NCI-H446 (cell line): ENCODE measurements around the gene HTR1E.
"Not testable (repeated sequence)": the region's sequence is repeated elsewhere in the genome, so short reads cannot be mapped to it uniquely, and the experiment has no call there.

Experiments
- DNase-seq, 2 experiments: peaks; one replicate each; lab custom pipeline; 2025; lab: John Stamatoyannopoulos, UW

The HTR1E gene

DNA sequence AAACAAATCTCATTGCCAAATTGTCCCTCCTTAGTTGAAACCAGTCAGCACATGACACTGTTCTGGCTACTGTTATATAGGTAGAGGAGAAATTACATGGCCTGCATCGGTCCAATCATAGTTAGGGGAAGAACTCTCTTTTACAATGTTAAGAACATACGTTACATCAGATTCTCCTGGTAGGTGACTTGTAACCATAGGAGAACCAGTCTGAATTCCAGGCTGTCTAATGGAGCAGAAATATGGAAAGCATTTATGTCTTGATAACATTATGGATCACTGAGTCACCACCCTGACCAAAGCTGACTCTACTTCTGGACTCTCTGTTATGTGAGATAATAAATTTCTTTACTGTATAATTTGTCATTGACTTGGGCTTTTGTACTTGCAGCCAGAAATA is 40.9 kb downstream of the HTR1E start:
- no peak for DNase-seq

DNA sequence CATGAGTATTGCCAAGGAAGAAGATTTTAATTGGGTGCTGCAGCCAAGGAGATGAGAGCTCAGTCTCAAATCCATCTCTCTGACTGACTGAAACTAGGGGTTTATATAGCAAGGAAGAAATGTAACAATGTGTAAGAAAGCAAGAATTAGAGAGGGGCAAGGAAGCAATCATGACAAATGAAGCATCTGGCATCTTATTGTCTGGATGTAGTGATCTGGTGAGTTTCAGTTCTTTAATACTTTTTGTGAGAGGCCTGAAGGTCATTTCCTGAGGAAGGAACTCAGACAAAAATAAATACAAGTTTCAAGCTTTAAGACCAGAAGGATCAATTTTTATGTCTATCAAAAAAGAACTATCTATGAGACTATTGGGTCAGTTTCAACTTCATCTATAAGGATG is 64.2 kb downstream of the HTR1E start:
- no peak for DNase-seq

DNA sequence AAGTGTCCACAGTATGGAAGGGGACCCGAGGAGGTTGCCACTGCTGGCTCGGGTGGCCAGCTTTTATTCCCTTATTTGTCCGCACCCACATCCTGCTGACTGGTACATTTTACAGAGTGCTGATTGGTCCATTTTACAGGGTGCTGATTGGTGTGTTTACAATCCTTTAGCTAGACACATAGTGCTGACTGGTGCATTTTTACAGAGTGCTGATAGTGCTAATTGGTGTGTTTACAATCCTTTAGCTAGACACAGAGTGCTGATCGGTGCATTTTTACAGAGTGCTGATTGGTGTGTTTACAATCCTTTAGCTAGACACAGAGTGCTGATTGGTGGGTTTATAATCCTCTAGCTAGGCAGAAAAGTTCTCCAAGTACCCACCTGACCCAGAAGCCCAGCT is 65.1 kb downstream of the HTR1E start:
- not testable (repeated sequence) for DNase-seq

DNA sequence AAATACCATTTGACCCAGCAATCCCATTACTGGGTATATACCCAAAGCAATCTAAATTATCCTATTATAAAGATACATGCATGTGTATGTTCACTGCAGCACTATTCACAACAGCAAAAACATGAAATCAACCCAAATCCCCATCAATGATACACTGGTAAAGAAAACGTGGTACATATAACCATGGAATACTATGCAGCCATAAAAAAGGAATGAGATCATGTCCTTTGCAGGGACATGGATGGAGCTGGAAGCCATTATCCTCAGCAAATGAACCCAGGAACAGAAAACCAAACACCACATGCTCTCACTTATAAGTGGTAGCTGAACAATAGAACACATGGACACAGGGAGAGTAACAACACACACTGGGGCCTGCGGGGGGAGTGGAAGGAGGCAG is 69.2 kb downstream of the HTR1E start:
- not testable (repeated sequence) for DNase-seq

DNA sequence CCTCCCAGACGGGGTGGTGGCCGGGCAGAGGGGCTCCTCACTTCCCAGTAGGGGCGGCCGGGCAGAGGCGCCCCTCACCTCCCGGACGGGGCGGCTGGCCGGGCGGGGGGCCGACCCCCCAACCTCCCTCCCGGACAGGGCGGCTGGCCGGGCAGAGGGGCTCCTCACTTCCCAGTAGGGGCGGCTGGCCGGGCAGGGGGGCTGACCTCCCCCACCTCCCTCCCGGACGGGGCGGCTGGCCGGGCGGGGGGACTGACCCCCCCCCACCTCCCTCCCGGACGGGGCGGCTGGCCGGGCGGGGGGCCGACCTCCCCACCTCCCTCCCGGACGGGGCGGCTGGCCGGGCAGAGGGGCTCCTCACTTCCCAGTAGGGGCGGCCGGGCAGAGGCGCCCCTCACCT is 72.3 kb downstream of the HTR1E start:
- DNase-seq = not testable (repeated sequence)

DNA sequence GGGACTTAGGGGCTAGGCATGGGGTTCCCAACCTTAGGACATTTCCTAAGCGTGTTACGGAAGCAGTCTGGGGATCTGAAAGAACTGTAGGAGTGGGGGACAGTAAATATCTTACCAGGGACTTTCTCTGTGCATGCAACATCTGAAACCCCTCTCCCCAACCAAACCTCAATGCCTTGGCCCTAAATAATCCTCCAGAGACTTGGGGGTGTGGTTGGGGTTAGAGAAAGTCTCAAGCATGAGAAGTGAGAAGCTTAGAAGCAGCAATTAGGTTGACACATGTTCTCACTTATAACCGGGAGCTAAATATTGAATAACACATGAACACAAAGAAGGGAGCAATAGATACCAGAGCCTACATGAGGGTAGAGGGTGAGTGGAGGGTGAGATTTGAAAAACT is 74.7 kb downstream of the HTR1E start:
- no peak for DNase-seq

DNA sequence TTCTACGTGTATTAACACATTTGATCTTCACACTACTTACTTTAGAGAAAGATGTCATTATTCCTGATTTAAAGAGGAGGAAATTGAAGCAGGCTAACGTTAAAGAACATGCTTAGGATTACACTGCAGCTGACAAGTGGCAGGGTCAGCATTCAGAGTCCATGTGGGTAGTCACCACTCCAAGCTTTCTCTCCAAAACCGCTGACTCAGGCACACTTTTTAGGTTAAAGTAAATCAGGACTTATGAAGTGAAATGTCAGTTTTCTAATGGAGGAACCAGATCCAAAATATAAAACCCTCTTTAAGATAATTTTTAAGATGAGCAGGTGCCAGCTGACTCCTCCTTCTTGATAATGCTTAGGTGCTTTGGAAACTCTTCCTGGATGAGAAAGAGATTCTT is 75.4 kb downstream of the HTR1E start:
- DNase-seq = no peak

DNA sequence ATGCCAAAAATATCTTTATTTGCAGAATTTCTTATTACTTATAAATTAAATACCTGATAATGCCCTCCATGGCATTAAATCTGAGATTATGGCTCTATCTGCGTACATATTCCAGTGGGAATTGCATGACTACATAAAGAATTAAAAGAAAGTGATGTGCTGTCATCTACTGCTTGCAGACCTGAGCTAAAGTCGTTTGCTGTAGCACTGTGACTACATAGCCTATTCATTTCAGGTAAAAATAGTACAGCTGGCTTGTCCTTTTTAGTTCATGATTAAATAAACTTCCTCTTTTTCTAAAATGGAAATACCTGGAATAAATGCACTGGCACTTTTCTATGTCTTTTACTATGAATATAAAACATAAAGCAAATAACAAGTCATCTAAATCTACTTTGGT is 79.4 kb downstream of the HTR1E start:
- no peak for DNase-seq

DNA sequence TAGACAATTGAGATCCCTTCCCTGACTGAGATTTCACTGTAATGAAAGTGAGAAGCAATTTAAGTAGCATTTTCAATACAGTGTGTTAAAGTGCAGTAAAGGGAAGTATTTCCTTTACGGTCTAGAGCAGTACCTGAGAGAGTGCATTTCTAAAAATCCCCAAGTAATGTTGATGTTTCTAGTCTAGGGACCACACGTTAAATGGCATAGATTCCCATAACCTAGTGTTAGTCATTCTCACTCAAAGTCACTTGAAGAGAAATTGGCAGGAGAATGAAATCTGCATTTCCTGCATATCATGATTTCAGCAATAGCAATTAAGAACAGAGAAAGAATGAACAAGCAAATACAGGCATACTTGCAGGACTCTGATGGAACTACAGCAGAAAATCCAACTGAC is 89.7 kb downstream of the HTR1E start:
- no peak for DNase-seq

DNA sequence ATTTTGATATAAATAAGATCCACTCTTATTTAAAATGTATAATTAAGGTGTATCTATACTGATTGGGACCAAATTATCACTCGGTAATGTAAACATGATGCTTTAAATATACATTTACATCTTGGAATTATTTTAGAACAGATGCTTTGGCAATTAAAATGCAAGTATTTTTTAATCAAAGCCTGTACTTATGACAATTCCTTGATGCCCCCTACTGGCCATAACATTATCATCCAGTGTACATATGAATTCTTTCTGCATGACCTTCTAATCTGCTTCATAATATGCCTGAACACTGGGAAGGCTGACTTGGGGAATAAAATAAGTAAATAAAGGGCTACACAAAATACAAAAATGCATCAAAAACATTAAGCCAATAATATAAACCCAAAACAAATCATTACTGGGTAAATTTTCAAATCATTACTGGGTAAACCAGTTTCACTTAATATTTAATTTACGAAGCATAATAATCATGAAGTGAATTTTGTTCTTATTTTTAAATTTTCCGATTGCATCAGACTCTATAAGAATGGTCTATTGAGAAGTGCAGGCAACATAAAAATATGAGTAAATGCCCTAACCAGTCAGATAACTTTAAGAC is 92.5 kb downstream of the HTR1E start:
- peak in 1 of 2 experiments; percentile 40 for DNase-seq

DNA sequence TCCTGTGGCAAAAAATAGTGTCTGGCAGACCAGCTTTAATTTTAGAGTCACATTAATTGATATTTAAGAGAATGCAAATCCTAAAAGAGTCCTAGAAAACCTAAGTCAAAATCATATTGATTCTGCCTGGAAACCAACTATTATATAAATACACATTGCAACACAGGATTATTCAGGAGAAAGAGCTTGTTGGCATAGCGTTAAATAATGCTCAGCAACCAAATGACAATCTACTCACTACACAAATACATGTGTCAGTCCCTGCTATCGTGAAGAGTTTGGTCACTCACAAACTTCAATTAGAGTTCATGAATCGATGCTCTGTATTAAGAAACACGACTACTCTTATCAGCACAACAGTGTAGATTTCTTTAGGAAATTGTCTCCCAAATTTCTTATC is 103.4 kb downstream of the HTR1E start:
- no peak for DNase-seq

DNA sequence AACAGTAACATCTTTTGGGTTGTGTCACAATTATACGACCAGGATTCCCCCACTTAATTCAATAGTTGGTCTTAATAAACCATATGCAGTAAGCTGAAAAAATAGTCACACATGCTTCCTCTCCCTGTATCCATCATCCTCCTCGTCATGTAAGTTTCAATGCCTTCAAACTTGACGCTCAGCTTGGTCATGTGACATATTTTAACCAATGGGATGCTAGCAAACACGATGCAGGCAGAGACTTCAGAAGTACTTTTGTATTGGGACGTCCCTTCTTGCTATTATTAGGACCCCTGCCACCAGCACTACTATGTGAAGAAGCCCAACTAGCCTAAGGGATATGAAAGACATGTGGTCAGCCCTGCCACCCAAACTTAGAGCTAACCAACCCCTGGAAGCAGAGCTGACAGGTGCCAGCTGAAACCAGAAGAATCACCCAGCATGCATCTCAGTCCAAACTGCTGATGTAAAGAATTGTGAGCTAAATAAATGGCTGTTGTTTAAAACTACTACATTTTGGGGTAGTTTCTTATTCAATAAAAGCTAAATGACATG is 108.3 kb downstream of the HTR1E start:
- no peak for DNase-seq

DNA sequence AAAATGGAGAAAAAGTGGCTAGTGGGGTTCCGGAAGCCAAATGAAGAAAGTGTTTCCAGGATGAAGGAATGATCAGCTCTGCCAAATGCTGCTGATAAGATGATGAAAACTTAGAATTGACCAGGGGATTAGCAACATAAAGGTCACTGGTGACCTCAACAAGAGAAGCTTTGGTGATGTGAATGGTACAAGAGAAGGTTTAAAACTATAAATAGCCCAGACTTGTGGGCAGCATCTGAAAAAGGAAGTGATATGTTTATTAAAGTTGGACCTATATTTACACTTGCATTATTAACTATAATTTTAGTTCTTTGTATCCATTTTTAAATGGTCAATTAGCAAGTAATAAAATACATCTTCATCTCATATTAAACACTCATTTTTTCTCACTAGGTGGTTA is 112.5 kb downstream of the HTR1E start:
- DNase-seq = no peak

DNA sequence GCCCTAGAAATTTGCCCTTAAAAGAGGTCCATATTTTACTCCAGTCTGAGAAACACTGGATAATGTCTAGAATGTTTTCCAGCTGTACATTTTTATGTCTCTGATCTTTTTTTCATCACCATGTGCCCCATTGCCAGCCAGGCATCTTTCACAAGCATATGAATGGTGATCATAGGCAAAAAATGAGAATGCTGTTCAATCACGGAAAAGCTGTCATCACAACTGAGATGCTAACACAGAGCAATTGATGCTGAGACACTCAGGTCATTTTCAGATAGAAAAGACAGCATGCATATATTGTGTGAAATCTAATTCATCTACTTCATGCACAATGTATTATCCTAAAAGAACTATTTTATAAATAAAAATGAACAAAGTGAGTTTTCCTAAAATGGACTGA is 116.0 kb downstream of the HTR1E start:
- no peak for DNase-seq

DNA sequence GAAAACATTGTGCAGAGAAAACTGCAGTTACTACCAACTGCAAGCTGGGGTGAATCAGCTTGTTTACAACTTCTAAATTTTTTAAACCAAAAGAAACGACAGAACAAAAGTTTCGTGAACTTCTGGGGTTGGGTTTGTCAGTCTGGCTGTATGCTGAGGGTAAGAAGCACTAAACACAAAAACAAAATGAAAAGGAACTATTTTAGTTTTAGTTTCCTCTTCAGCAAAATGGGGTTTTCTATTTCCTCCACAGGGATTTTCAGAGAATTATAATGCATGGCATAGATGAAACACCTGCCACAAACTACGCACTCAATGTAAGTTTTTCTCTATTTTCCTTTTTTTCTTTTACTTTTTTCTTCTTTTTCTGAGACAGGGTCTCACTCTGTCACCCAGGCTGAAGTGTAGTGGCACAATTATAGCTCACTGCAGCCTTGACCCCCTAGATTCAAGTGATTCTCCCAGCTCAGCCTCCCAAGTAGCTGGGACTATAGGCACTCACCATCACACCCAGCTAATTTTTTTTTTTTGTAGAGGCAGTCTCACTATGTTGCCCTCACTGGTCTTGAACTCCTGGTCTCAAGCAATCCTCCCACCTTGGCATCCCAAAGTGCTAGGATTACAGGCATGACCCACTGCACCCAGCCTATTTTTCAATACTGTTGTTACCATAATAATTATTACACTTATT is 117.0 kb downstream of the HTR1E start:
- DNase-seq = no peak

DNA sequence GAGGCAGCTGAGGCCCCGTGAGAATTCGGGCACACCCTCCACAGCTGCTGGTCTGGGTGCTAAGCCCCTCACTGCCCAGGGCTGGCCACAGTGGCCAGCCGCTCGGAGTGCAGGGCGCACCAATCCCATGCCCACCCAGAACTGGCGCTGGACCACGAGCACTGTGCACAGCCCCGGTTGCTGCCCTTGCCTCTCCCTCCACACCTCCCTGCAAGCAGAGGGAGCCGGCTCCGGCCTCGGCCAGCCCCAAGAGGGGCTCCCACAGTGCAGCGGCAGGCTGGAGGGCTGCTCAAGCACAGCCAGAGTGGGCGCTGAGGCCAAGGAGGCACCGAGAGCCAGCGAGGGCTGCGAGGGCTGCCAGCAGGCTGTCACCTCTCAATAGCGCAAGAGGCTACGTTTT is 122.6 kb downstream of the HTR1E start:
- no peak for DNase-seq

DNA sequence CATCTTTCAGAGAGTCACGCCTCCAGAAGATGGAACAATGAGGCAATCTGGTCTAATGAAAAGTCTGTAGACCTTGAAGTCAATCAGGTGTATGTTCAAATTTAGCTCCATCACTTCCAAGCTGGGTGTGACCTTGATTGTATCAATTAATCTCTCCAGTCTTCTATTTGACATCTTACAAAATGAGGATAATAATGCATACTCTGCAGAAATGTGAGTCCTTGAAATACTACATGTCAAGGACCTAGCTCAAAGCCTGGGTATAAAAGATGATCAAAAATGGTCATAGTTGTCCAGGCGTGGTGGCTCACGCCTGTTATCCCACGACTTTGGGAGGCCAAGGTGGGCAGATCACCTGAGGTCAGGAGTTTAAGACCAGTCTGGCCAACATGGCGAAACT is 127.8 kb downstream of the HTR1E start:
- DNase-seq = no peak
